Osteocyte (in vitro differentiated cells): Measurements from ENCODE around the gene HOXB5. TPM values are rescaled to one million over a fixed set of nuclear protein-coding genes. Genes with fewer than 3 reads are reported as not detected.

ENCODE experiments used
- DNase-seq: peaks from one replicate; pipeline ENCODE4 v3.0.0; 2021; ENCODE audit warnings: mixed read lengths; ENCODE audit not compliant: unreplicated experiment; ENCODE audit errors: extremely low spot score
- H3K27ac Mint-ChIP-seq: one replicate; pipeline ENCODE4 v1.8.0; 2021; ENCODE audit warnings: mild to moderate bottlenecking, mixed read lengths; ENCODE audit not compliant: unreplicated experiment
- H3K27me3 Mint-ChIP-seq: one replicate; pipeline ENCODE4 v1.8.0; 2021; ENCODE audit warnings: mixed read lengths; ENCODE audit not compliant: unreplicated experiment
- H3K36me3 Mint-ChIP-seq: one replicate; pipeline ENCODE4 v1.8.0; 2021; ENCODE audit warnings: mixed read lengths; ENCODE audit not compliant: unreplicated experiment
- H3K4me1 Mint-ChIP-seq: one replicate; pipeline ENCODE4 v1.8.0; 2021; ENCODE audit warnings: mixed read lengths; ENCODE audit not compliant: unreplicated experiment
- H3K4me3 Mint-ChIP-seq: one replicate; pipeline ENCODE4 v1.8.0; 2021; ENCODE audit warnings: mild to moderate bottlenecking, moderate library complexity, mixed read lengths; ENCODE audit not compliant: unreplicated experiment
- H3K9me3 Mint-ChIP-seq: one replicate; pipeline ENCODE4 v1.8.0; 2021; ENCODE audit warnings: mixed read lengths; ENCODE audit not compliant: unreplicated experiment
- long read RNA-seq: library from polyadenylated mRNA; unstranded; transcript quantifications from one replicate; pipeline ENCODE4 v2.0.0, GENCODE V29; 2021
- total RNA-seq: library from RNA; stranded (reverse); gene quantifications from 2 replicates; pipeline ENCODE4 v1.2.1, GENCODE V29; 2021
- TF ChIP-seq, protein P1 (sequence below): fragments of 200-600 bp; sonication (generic); IDR thresholded peaks from 2 replicates; pipeline ENCODE4 v1.5.0; 2021; ENCODE audit warnings: antibody characterized with exemption, mild to moderate bottlenecking, moderate library complexity

HOXB5 gene
- not detected in 2 replicates for total RNA-seq
- long read RNA-seq: 0 reads

- TF ChIP-seq, protein P1, sequence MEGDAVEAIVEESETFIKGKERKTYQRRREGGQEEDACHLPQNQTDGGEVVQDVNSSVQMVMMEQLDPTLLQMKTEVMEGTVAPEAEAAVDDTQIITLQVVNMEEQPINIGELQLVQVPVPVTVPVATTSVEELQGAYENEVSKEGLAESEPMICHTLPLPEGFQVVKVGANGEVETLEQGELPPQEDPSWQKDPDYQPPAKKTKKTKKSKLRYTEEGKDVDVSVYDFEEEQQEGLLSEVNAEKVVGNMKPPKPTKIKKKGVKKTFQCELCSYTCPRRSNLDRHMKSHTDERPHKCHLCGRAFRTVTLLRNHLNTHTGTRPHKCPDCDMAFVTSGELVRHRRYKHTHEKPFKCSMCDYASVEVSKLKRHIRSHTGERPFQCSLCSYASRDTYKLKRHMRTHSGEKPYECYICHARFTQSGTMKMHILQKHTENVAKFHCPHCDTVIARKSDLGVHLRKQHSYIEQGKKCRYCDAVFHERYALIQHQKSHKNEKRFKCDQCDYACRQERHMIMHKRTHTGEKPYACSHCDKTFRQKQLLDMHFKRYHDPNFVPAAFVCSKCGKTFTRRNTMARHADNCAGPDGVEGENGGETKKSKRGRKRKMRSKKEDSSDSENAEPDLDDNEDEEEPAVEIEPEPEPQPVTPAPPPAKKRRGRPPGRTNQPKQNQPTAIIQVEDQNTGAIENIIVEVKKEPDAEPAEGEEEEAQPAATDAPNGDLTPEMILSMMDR: no peak
- H3K27ac Mint-ChIP-seq: no peak within 1 kb of the TSS
- peaks cover 13% of the 10 kb centered on the region for H3K4me1 Mint-ChIP-seq
- no peaks in the 10 kb centered on the region for H3K9me3 Mint-ChIP-seq
- peaks cover 97% of the 10 kb centered on the region for H3K27me3 Mint-ChIP-seq
- DNase-seq: no peak
- H3K4me3 Mint-ChIP-seq: no peak within 1 kb of the TSS
- H3K36me3 Mint-ChIP-seq: no peaks in the 10 kb centered on the region
Measured at GRCh38 chr17:48593126-48593829, at the start of gene HOXB5. HOXB5 (minus strand) TSS chr17:48593779; CDS start chr17:48593682, 97 bp downstream.

DNA sequence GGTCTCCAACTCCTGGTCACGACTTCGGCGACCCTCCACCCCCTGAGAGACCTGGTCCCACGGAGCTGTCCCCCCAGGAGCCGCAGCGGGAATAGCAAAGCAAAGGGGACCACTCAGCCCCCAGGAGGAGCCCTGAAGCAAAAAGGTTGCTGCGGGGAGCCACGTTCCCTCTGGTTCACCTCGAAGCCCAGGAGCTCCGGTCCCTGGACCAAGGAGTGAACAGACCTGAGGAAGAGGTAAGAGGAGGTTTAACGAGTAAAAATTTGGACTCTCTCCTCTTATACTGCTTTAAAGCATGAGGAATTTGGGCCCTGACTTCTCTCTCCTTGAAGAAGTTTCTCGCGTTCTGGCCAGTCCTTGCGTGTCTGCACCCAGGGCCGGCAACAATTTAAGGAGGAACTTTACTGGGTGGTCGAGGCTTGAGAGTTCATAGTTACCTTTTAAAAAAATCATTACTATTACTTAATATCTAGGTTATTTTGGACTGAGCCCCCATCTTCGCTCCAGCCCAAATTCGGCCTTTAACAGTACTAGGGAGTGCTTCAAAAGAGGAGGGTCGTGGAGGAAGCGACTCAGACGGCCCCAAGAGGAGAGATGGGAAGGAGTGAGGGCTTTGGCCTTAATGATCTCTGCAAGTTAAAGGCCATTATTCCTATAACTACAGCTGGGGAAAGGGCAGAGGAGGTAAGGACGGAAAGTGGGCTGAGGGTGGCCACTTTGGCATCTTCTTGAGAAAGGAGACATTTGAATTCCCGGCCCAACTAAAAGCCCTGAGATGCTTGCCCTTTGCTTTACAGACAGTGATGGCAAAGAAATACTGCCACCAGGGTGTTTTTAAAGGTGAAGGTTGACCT is 49.5 kb upstream of the HOXB5 start:
- TF ChIP-seq, protein P1: no peak
- Mint-ChIP-seq H3K4me1 (peaks cover 6% of the 10 kb centered on the region), H3K4me3 (no peak overlapping the region), H3K27me3 (peaks cover 93% of the 10 kb centered on the region), H3K9me3 (no peaks in the 10 kb centered on the region), H3K36me3 (no peaks in the 10 kb centered on the region), H3K27ac (no peak overlapping the region)
- no peak for DNase-seq

- no peak overlapping the region for H3K4me3 Mint-ChIP-seq
- H3K36me3 Mint-ChIP-seq: no peaks in the 10 kb centered on the region
- no peak for DNase-seq
- peaks cover 2% of the 10 kb centered on the region for H3K4me1 Mint-ChIP-seq
- TF ChIP-seq, protein P1: no peak
- H3K27me3 Mint-ChIP-seq: peaks cover 94% of the 10 kb centered on the region
- no peaks in the 10 kb centered on the region for H3K9me3 Mint-ChIP-seq
- no peak overlapping the region for H3K27ac Mint-ChIP-seq
Measured at GRCh38 chr17:48642059-48642842, 48.7 kb upstream of the HOXB5 start.

DNA sequence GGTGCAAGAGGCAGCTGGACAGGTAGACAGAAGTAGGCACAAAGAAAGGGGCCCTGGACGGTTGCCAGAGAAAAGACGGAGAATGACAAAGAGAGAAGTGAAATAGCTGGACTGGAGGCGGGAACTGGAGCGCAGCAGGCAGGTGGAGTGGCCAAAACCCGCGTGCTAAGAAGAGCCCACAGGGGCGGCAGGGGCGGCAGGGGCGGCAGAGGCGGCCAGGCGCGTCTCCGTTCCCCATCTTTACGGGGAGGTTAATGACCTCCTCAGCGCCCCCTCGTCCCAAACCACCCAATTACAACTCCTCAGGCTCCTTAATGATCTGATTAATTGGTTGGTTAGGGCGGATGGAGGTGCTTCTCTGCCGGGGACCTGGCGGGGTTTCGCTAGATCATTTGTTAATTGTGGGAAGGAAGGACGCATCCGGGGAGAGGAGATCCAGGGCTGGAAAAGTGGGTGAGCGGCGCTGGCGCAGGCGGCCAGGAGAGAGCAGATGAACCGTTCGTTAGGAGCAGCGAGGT is 48.0 kb upstream of the HOXB5 start:
- TF ChIP-seq, protein P1: no peak
- Mint-ChIP-seq H3K4me1 (no peaks in the 10 kb centered on the region), H3K27me3 (peaks cover 96% of the 10 kb centered on the region), H3K9me3 (no peaks in the 10 kb centered on the region), H3K27ac (no peak overlapping the region), H3K36me3 (no peaks in the 10 kb centered on the region), H3K4me3 (no peak overlapping the region)
- no peak for DNase-seq
